HCT116 (cell line): ENCODE results near the gene NF2. TPM values are rescaled to one million over a fixed set of nuclear protein-coding genes. Genes with fewer than 3 reads are reported as not detected.

Source experiments
- ATAC-seq: fragments of 200-7000 bp; cut with Tn5 transposase; 2 replicates; pipeline ENCODE4 v1.9.1; 2020; ENCODE audit warnings: mild to moderate bottlenecking, moderate library complexity
- BruUV-seq: library from RNA; stranded (reverse); fragments of 400-500 nt; replicated peaks from 2 replicates; lab custom pipeline; 2021; lab: Mats Ljungman, UMichigan
- CTCF ChIA-PET: fragments of 300-600 bp; sonication (Branson Sonifier 250); formaldehyde crosslinking; loops from one replicate; lab custom pipeline; 2021; ENCODE audit warnings: antibody characterized with exemption; lab: Charles Lee
- POLR2A ChIA-PET: fragments of 300-600, 350-600 bp; sonication (Branson Sonifier 250); formaldehyde crosslinking; loops from one replicate; lab custom pipeline; 2021; ENCODE audit warnings: antibody characterized with exemption; lab: Charles Lee
- RAD21 ChIA-PET, 2 experiments: fragments of 300-600 bp; sonication (Branson Sonifier 250); formaldehyde crosslinking; loops; one replicate each; lab custom pipeline; 2023; ENCODE audit warnings: low total read pairs in 2 of 2; ENCODE audit not compliant: uncharacterized antibody in 2 of 2, unreplicated experiment in 2 of 2, low non-redundant PET in 1 of 2; lab: Charles Lee
- DNase-seq: peaks from one replicate; pipeline ENCODE4 v3.0.0-alpha.2; 2010; ENCODE audit warnings: low read depth, low spot score
- H2AFZ ChIP-seq: fragments of 200-600 bp; shearing (Covaris generic), sonication (generic); 2 replicates; pipeline ENCODE4 v1.6.1; 2017; ENCODE audit warnings: low read depth, mixed run types, mixed read lengths, antibody characterized with exemption, low read length; ENCODE audit not compliant: poor library complexity, severe bottlenecking
- H3K27ac ChIP-seq: 2 replicates; pipeline ENCODE4 v1.5.1; 2012; ENCODE audit warnings: low read depth, low read length
- H3K27me3 ChIP-seq: fragments of 200-600 bp; sonication (generic); 2 replicates; pipeline ENCODE4 v1.6.1; 2016; ENCODE audit warnings: mixed run types, low read length, mixed read lengths; ENCODE audit not compliant: insufficient read depth
- H3K36me3 ChIP-seq, 2 experiments: fragments of 200-500 bp in 1 of 2; fragments of 200-600 bp in 1 of 2; sonication (Bioruptor generic) in 1 of 2; sonication (generic) in 1 of 2; 2 replicates each; pipeline versions ENCODE4 v1.5.1 to v1.6.1; 2014 to 2016; ENCODE audit warnings: low read length in 2 of 2, inconsistent platforms in 1 of 2, mixed read lengths in 1 of 2, mixed run types in 1 of 2; ENCODE audit not compliant: insufficient read depth in 2 of 2, control insufficient read depth in 1 of 2
- H3K4me1 ChIP-seq, 2 experiments: fragments of 200-600 bp in 1 of 2; sonication (generic) in 1 of 2; 2 replicates each; pipeline versions ENCODE4 v1.5.1 to v1.6.1; 2012 to 2017; ENCODE audit warnings: low read length in 2 of 2, inconsistent platforms in 1 of 2, mild to moderate bottlenecking in 1 of 2, mixed read lengths in 1 of 2, mixed run types in 1 of 2, moderate library complexity in 1 of 2; ENCODE audit not compliant: insufficient read depth in 2 of 2, control insufficient read depth in 1 of 2
- H3K4me2 ChIP-seq: fragments of 200-600 bp; sonication (generic); 2 replicates; pipeline ENCODE4 v1.6.1; 2017; ENCODE audit warnings: mixed run types, low read length, mixed read lengths
- H3K4me3 ChIP-seq, 2 experiments: fragments of 200-600 bp in 1 of 2; sonication (generic) in 1 of 2; replicated peaks in 1 of 2; 2 replicates each; pipeline ENCODE4 v1.5.1; 2011 to 2016; ENCODE audit warnings: low read length in 2 of 2, control low read depth in 1 of 2, low read depth in 1 of 2, mild to moderate bottlenecking in 1 of 2, mixed read lengths in 1 of 2, mixed run types in 1 of 2
- H3K79me2 ChIP-seq: fragments of 200-600 bp; sonication (generic); 2 replicates; pipeline ENCODE4 v1.6.1; 2017; ENCODE audit warnings: mild to moderate bottlenecking, mixed run types, low read length, moderate library complexity, mixed read lengths; ENCODE audit not compliant: insufficient read depth
- H3K9ac ChIP-seq: fragments of 200-600 bp; sonication (generic); 2 replicates; pipeline ENCODE4 v1.6.1; 2016; ENCODE audit warnings: low read length, mixed read lengths
- H3K9me2 ChIP-seq: fragments of 200-600 bp; sonication (generic), shearing (Covaris generic); 2 replicates; pipeline ENCODE4 v1.6.1; 2017; ENCODE audit warnings: mixed run types, mild to moderate bottlenecking, moderate library complexity; ENCODE audit not compliant: insufficient read depth
- H3K9me3 ChIP-seq, 2 experiments: fragments of 200-500 bp in 1 of 2; fragments of 200-600 bp in 1 of 2; sonication (Bioruptor generic) in 1 of 2; sonication (generic) in 1 of 2; 2 replicates each; pipeline ENCODE4 v1.6.1; 2014 to 2017; ENCODE audit warnings: low read length in 2 of 2, mixed read lengths in 2 of 2, inconsistent platforms in 1 of 2, low read depth in 1 of 2, mild to moderate bottlenecking in 1 of 2, mixed run types in 1 of 2, moderate library complexity in 1 of 2; ENCODE audit not compliant: control insufficient read depth in 1 of 2, insufficient read depth in 1 of 2
- H4K20me1 ChIP-seq: fragments of 200-600 bp; sonication (generic), shearing (Covaris generic); 2 replicates; pipeline ENCODE4 v1.6.1; 2017; ENCODE audit warnings: mixed run types, mild to moderate bottlenecking, moderate library complexity; ENCODE audit not compliant: insufficient read depth
- CBX3 ChIP-seq: IDR thresholded peaks from 2 replicates; pipeline ENCODE4 v1.6.1; 2012; ENCODE audit warnings: low read depth
- CEBPB ChIP-seq: IDR thresholded peaks from 2 replicates; pipeline ENCODE4 v1.6.1; 2012; ENCODE audit warnings: low read depth
- ELF1 ChIP-seq: IDR thresholded peaks from 2 replicates; pipeline ENCODE4 v1.6.1; 2012; ENCODE audit warnings: low read depth, borderline replicate concordance
- EZH2phosphoT487 ChIP-seq: fragments of 200-600 bp; IDR thresholded peaks from 2 replicates; pipeline ENCODE4 v1.6.1; 2018; ENCODE audit warnings: antibody characterized with exemption, borderline replicate concordance
- JUND ChIP-seq: IDR thresholded peaks from 2 replicates; pipeline ENCODE4 v1.6.1; 2012
- MAX ChIP-seq: IDR thresholded peaks from 2 replicates; pipeline ENCODE4 v1.6.1; 2012
- POLR2A ChIP-seq: IDR thresholded peaks from 2 replicates; pipeline ENCODE4 v1.7.0; 2011; ENCODE audit warnings: borderline replicate concordance; ENCODE audit not compliant: insufficient read depth, insufficient read length; ENCODE audit errors: extremely low read depth
- RAD21 ChIP-seq: IDR thresholded peaks from 2 replicates; pipeline ENCODE4 v1.6.1; 2012; ENCODE audit warnings: low read depth, mild to moderate bottlenecking
- REST ChIP-seq: IDR thresholded peaks from 2 replicates; pipeline ENCODE4 v1.6.1; 2012; ENCODE audit warnings: low read depth
- SP1 ChIP-seq: IDR thresholded peaks from 2 replicates; pipeline ENCODE4 v1.6.1; 2012; ENCODE audit warnings: low read depth
- YY1 ChIP-seq: IDR thresholded peaks from 2 replicates; pipeline ENCODE4 v1.6.1; 2011; ENCODE audit warnings: low read length, low read depth, moderate library complexity, mild to moderate bottlenecking; ENCODE audit not compliant: insufficient replicate concordance; ENCODE audit errors: extremely low read depth
- intact Hi-C: fragments of 100-400 bp; cut with micrococcal nuclease; formaldehyde crosslinking; loops from 2 replicates; pipeline ENCODE4 v1.10.0; 2022
- total RNA-seq: library from RNA; stranded (reverse); gene quantifications from one replicate; pipeline ENCODE4 v1.2.1, GENCODE V29; 2021; ENCODE audit not compliant: unreplicated experiment
- TF ChIP-seq, protein P1 (sequence below): IDR thresholded peaks from 2 replicates; pipeline ENCODE4 v1.6.1; 2012
- TF ChIP-seq, protein P2 (sequence below), 3 experiments: fragments of 200-600 bp in 1 of 3; sonication (generic) in 1 of 3; IDR thresholded peaks in 2 of 3; conservative IDR thresholded peaks in 1 of 3; 2 replicates each; pipeline ENCODE4 v1.5.1; 2012 to 2017; ENCODE audit warnings: low read depth in 2 of 3, low read length in 2 of 3, antibody characterized with exemption in 1 of 3, borderline replicate concordance in 1 of 3, control low read depth in 1 of 3, mild to moderate bottlenecking in 1 of 3, mixed read lengths in 1 of 3, mixed run types in 1 of 3, moderate library complexity in 1 of 3; ENCODE audit not compliant: insufficient read depth in 1 of 3

The NF2 gene
- total RNA-seq, 1 experiment from 2014 or later, result 70.2 TPM

- no TSS peak for BruUV-seq
- intact Hi-C loops, result no loop called here
- Histone ChIP-seq H2AFZ (no peak overlapping the region), H3K79me2 (no peaks in the 10 kb centered on the region), H3K9me3 (no peaks in the 10 kb centered on the region), H3K4me3 (no peak overlapping the region)
- POLR2A ChIA-PET, result no interaction called here
- no peak for TF ChIP-seq JUND
- TF ChIP-seq, protein P1, sequence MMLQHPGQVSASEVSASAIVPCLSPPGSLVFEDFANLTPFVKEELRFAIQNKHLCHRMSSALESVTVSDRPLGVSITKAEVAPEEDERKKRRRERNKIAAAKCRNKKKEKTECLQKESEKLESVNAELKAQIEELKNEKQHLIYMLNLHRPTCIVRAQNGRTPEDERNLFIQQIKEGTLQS, result no peak
- TF ChIP-seq POLR2A, result no peak
- TF ChIP-seq CEBPB, result no peak
- TF ChIP-seq ELF1, result no peak
- no peak for TF ChIP-seq MAX
- no peak for TF ChIP-seq RAD21
- no peak for TF ChIP-seq EZH2phosphoT487
- no peak for TF ChIP-seq SP1
- no peak for TF ChIP-seq REST
- TF ChIP-seq, protein P2, sequence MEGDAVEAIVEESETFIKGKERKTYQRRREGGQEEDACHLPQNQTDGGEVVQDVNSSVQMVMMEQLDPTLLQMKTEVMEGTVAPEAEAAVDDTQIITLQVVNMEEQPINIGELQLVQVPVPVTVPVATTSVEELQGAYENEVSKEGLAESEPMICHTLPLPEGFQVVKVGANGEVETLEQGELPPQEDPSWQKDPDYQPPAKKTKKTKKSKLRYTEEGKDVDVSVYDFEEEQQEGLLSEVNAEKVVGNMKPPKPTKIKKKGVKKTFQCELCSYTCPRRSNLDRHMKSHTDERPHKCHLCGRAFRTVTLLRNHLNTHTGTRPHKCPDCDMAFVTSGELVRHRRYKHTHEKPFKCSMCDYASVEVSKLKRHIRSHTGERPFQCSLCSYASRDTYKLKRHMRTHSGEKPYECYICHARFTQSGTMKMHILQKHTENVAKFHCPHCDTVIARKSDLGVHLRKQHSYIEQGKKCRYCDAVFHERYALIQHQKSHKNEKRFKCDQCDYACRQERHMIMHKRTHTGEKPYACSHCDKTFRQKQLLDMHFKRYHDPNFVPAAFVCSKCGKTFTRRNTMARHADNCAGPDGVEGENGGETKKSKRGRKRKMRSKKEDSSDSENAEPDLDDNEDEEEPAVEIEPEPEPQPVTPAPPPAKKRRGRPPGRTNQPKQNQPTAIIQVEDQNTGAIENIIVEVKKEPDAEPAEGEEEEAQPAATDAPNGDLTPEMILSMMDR (IDR thresholded peaks at IDR 0.05 in 2 of 3, conservative IDR thresholded peaks at IDR 0.05 in 1 of 3; ENCODE audit: borderline replicate concordance in 1 of 3, insufficient read depth in 1 of 3, low read depth in 2 of 3, low read length in 2 of 3), result no peak
- TF ChIP-seq CBX3, result no peak
- TF ChIP-seq YY1, result no peak
- TF ChIP-seq, all 23 proteins: peak for 0
- ChIA-PET CTCF (interaction anchor here (1.7 kb wide), 1 partner anchor 391 kb away, joined by 4 read pairs; no protein-coding TSS in a partner anchor), RAD21 (no interaction called here)
- H3K9ac ChIP-seq, result no peak overlapping the region
- H3K27ac ChIP-seq, result no peak overlapping the region
- H3K9me2 ChIP-seq, result no peaks in the 10 kb centered on the region
- DNase-seq, result no peak
- H3K36me3 ChIP-seq, result no peaks in the 10 kb centered on the region
- peaks cover 29 to 33% of the 10 kb centered on the region in 2 experiments for H3K4me1 ChIP-seq
- no peaks in the 10 kb centered on the region for H3K27me3 ChIP-seq
- H4K20me1 ChIP-seq, result no peaks in the 10 kb centered on the region
- H3K4me2 ChIP-seq, result no peak overlapping the region
- no peak for ATAC-seq
These were observed 94.6 kb downstream of the NF2 start for GRCh38 chr22:29697853-29698598.
